Endothelial cell of umbilical vein (primary cell): Measurements from ENCODE around the gene AKT3. TPM values are rescaled to one million over a fixed set of nuclear protein-coding genes. Genes with fewer than 3 reads are reported as not detected.

Experiments
- BruUV-seq: library from RNA; stranded (reverse); fragments of 400-500 nt; replicated peaks from 2 replicates; lab custom pipeline; 2021; lab: Mats Ljungman, UMichigan
- CTCF ChIA-PET: fragments of 300-600, 350-600 bp; sonication (Branson Sonifier 250); formaldehyde crosslinking; loops from one replicate; lab custom pipeline; 2021; ENCODE audit warnings: antibody characterized with exemption, inconsistent platforms; lab: Charles Lee
- POLR2A ChIA-PET: fragments of 300-600, 350-600 bp; sonication (Branson Sonifier 250); formaldehyde crosslinking; loops from one replicate; lab custom pipeline; 2021; ENCODE audit warnings: antibody characterized with exemption, inconsistent platforms; lab: Charles Lee
- DNase-seq: peaks from one replicate; pipeline ENCODE4 v3.0.0-alpha.2; 2011; ENCODE audit warnings: low read depth, low spot score
- FAIRE-seq: peaks from 2 replicates; lab custom pipeline; 2011; peaks lifted over from hg19 to GRCh38; lab: Jason Lieb, UNC
- H2AFZ ChIP-seq: 2 replicates; pipeline ENCODE4 v1.6.0; 2012; ENCODE audit warnings: low read depth, low read length, control low read depth, inconsistent platforms
- H3K27ac ChIP-seq: 2 replicates; pipeline ENCODE4 v1.5.1; 2011; ENCODE audit warnings: low read depth, mild to moderate bottlenecking, control low read depth, low read length, moderate library complexity; ENCODE audit not compliant: insufficient read depth
- H3K27me3 ChIP-seq, 2 experiments: 2 replicates each; pipeline versions ENCODE4 v1.6.0 to v1.6.1; 2011; ENCODE audit warnings: low read length in 2 of 2, mixed read lengths in 1 of 2; ENCODE audit not compliant: control insufficient read depth in 2 of 2, insufficient read depth in 2 of 2
- H3K36me3 ChIP-seq, 2 experiments: 2 replicates in 1 of 2; 3 replicates in 1 of 2; pipeline ENCODE4 v1.5.1; 2011; ENCODE audit warnings: low read length in 2 of 2, mild to moderate bottlenecking in 1 of 2, moderate library complexity in 1 of 2; ENCODE audit not compliant: control insufficient read depth in 2 of 2, insufficient read depth in 2 of 2; ENCODE audit errors: extremely low read depth in 1 of 2
- H3K4me1 ChIP-seq: 3 replicates; pipeline ENCODE4 v1.5.1; 2011; ENCODE audit warnings: mild to moderate bottlenecking, low read length; ENCODE audit not compliant: control insufficient read depth, insufficient read depth; ENCODE audit errors: extremely low read depth
- H3K4me2 ChIP-seq: 2 replicates; pipeline ENCODE4 v1.6.1; 2011; ENCODE audit warnings: low read length, control low read depth, mixed read lengths; ENCODE audit not compliant: insufficient read depth
- H3K4me3 ChIP-seq, 3 experiments: fragments of 200-600 bp in 1 of 3; sonication (generic), shearing (Covaris generic) in 1 of 3; replicated peaks in 1 of 3; 2 replicates each; pipeline ENCODE4 v1.5.1; 2011 to 2016; ENCODE audit warnings: control low read depth in 3 of 3, low read length in 3 of 3, mild to moderate bottlenecking in 2 of 3, inconsistent platforms in 1 of 3, low read depth in 1 of 3, moderate library complexity in 1 of 3; ENCODE audit not compliant: insufficient read depth in 1 of 3
- H3K79me2 ChIP-seq: 2 replicates; pipeline ENCODE4 v1.6.0; 2012; ENCODE audit warnings: low read length, inconsistent platforms; ENCODE audit not compliant: control insufficient read depth, insufficient read depth
- H3K9ac ChIP-seq: replicated peaks from 2 replicates; pipeline ENCODE3; 2011; ENCODE audit warnings: low read length, control low read depth; ENCODE audit not compliant: insufficient read depth; ENCODE audit errors: extremely low read depth
- H3K9me1 ChIP-seq: replicated peaks from 3 replicates; pipeline ENCODE4 v1.6.0; 2011; ENCODE audit warnings: mild to moderate bottlenecking, low read length; ENCODE audit not compliant: control insufficient read depth, insufficient read depth; ENCODE audit errors: extremely low read depth
- H3K9me3 ChIP-seq: replicated peaks from 2 replicates; pipeline ENCODE4 v1.5.1; 2012; ENCODE audit warnings: low read length, inconsistent platforms; ENCODE audit not compliant: control insufficient read depth, insufficient read depth
- H4K20me1 ChIP-seq: replicated peaks from 2 replicates; pipeline ENCODE3; 2011; ENCODE audit warnings: mild to moderate bottlenecking, low read length; ENCODE audit not compliant: control insufficient read depth, insufficient read depth; ENCODE audit errors: extremely low read depth
- EZH2 ChIP-seq: IDR thresholded peaks from 2 replicates; pipeline ENCODE4 v1.6.1; 2012; ENCODE audit warnings: borderline replicate concordance, low read depth, mild to moderate bottlenecking, moderate library complexity, low read length, inconsistent platforms; ENCODE audit not compliant: severe bottlenecking
- FOS ChIP-seq: IDR thresholded peaks from 2 replicates; pipeline ENCODE4 v1.6.1; 2011; ENCODE audit warnings: mild to moderate bottlenecking, low read length, moderate library complexity, borderline replicate concordance; ENCODE audit not compliant: insufficient read depth
- GATA2 ChIP-seq: IDR thresholded peaks from 2 replicates; pipeline ENCODE4 v1.7.0; 2011; ENCODE audit warnings: low read depth, mild to moderate bottlenecking, moderate library complexity, mixed read lengths, low read length; ENCODE audit not compliant: insufficient read length, insufficient read depth
- JUN ChIP-seq: IDR thresholded peaks from 2 replicates; pipeline ENCODE4 v1.6.1; 2011; ENCODE audit warnings: borderline replicate concordance, low read depth; ENCODE audit not compliant: insufficient read length, insufficient read depth
- MYC ChIP-seq: IDR thresholded peaks from one replicate; pipeline ENCODE4 v1.6.1; 2011; ENCODE audit warnings: mild to moderate bottlenecking, low read depth, low read length
- POLR2A ChIP-seq: IDR thresholded peaks from 2 replicates; pipeline ENCODE4 v1.6.1; 2012; ENCODE audit warnings: low read depth, mild to moderate bottlenecking, control low read depth, low read length
- POLR2AphosphoS5 ChIP-seq: IDR thresholded peaks from 2 replicates; pipeline ENCODE4 v1.6.1; 2012; ENCODE audit warnings: low read depth, mild to moderate bottlenecking, control low read depth, low read length, moderate library complexity; ENCODE audit not compliant: insufficient read depth
- dilution Hi-C: fragments of 300-500 bp; cut with MboI; formaldehyde crosslinking; loops from one replicate; pipeline ENCODE4 v1.15.0; 2019; ENCODE audit warnings: low sequenced_read_pairs; ENCODE audit not compliant: extremely low pct_ligation_motif_present
- intact Hi-C: fragments of 100-400 bp; cut with micrococcal nuclease; formaldehyde crosslinking; loops from one replicate; pipeline ENCODE4 v1.10.0; 2022
- polyA plus RNA-seq, 4 experiments: library from polyadenylated mRNA; depleted of rRNA in 3 of 4; stranded (reverse) in 3 of 4; unstranded in 1 of 4; fragments of >200 nt; gene quantifications; 2 replicates each; pipeline versions ENCODE4 v1.2.1 to v1.2.3, GENCODE V29; 2011 to 2012; ENCODE audit warnings: missing spikeins in 1 of 4
- total RNA-seq: library from RNA; stranded (reverse); gene quantifications from 2 replicates; pipeline ENCODE4 v1.2.3, GENCODE V29; 2021
- TF ChIP-seq, protein P1 (sequence below): IDR thresholded peaks from 2 replicates; pipeline ENCODE4 v1.6.1; 2011; ENCODE audit not compliant: insufficient read depth, insufficient read length
- TF ChIP-seq, protein P2 (sequence below), 2 donors: IDR thresholded peaks; 1 replicate in 1 of 2; 2 replicates in 1 of 2; pipeline ENCODE4 v1.5.1; 2011; ENCODE audit warnings: low read length in 2 of 2, mild to moderate bottlenecking in 2 of 2, moderate library complexity in 2 of 2, control low read depth in 1 of 2, inconsistent platforms in 1 of 2, low read depth in 1 of 2; ENCODE audit not compliant: insufficient read depth in 1 of 2; ENCODE audit errors: extremely low read depth in 1 of 2

The AKT3 gene
- total and polyA plus RNA-seq, 2 donors (not counting 3 experiments of a cell fraction or from before 2014, with no cell fraction given): 20.6 to 97.1 TPM

DNA sequence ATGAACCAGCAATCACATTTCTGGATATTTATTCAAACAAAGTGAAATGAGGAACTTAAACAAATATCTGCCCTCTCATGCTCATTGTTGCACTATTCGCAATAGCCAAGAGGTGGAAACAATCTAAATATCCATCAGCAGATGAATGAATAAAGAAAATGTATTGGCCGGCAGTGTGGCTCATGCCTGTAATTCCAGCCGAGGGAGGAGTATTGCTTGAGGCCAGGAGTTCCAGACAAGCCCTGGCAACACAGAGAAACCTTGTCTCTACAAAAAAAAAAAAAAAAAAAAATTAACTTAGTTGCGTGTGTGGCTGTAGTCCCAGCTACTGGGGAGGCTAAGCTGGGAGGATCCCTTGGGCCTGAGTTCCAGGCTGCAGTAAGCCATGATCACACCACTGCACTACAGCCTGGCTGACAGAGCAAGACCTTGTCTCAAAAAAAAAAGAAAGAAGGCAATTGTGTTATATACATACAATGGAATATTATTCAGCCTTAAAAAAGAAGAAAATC lies 191.4 kb downstream of the AKT3 start:
- no TSS peak for BruUV-seq
- no peak for DNase-seq
- Histone ChIP-seq H3K9me1 (no peaks in the 10 kb centered on the region), H3K79me2 (peaks cover 2% of the 10 kb centered on the region), H3K36me3 (no peaks in the 10 kb centered on the region), H3K4me3 (no peak overlapping the region), H3K27me3 (no peaks in the 10 kb centered on the region), H3K4me1 (no peaks in the 10 kb centered on the region), H3K9me3 (no peaks in the 10 kb centered on the region), H3K27ac (no peak overlapping the region), H3K4me2 (no peak overlapping the region), H4K20me1 (no peaks in the 10 kb centered on the region), H3K9ac (no peak overlapping the region), H2AFZ (no peak overlapping the region)
- TF ChIP-seq POLR2A (no peak), FOS (no peak), EZH2 (no peak), GATA2 (no peak), JUN (no peak), MYC (no peak), POLR2AphosphoS5 (no peak)
- TF ChIP-seq, protein P1, sequence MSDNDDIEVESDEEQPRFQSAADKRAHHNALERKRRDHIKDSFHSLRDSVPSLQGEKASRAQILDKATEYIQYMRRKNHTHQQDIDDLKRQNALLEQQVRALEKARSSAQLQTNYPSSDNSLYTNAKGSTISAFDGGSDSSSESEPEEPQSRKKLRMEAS: no peak
- TF ChIP-seq, protein P2, sequence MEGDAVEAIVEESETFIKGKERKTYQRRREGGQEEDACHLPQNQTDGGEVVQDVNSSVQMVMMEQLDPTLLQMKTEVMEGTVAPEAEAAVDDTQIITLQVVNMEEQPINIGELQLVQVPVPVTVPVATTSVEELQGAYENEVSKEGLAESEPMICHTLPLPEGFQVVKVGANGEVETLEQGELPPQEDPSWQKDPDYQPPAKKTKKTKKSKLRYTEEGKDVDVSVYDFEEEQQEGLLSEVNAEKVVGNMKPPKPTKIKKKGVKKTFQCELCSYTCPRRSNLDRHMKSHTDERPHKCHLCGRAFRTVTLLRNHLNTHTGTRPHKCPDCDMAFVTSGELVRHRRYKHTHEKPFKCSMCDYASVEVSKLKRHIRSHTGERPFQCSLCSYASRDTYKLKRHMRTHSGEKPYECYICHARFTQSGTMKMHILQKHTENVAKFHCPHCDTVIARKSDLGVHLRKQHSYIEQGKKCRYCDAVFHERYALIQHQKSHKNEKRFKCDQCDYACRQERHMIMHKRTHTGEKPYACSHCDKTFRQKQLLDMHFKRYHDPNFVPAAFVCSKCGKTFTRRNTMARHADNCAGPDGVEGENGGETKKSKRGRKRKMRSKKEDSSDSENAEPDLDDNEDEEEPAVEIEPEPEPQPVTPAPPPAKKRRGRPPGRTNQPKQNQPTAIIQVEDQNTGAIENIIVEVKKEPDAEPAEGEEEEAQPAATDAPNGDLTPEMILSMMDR (IDR thresholded peaks at IDR 0.05; ENCODE audit: extremely low read depth in 1 of 2, insufficient read depth in 1 of 2, low read depth in 1 of 2, low read length in 2 of 2): no peak
- FAIRE-seq: no peak
- POLR2A ChIA-PET: no interaction called here
- CTCF ChIA-PET: interaction anchor here (3.0 kb wide), 1 partner anchor 11 kb away, joined by 9 read pairs; no protein-coding TSS in a partner anchor
- intact Hi-C loops (no loop called here), dilution Hi-C loops (no loop called here)
